Nephron (organoid): ENCODE data around the gene LTB4R.

Source experiments
- H3K27ac Mint-ChIP-seq, 3 experiments: 2 replicates each; pipeline ENCODE4 v1.8.0; 2020; ENCODE audit warnings: mixed read lengths in 3 of 3, mild to moderate bottlenecking in 2 of 3, moderate library complexity in 1 of 3
- H3K27me3 Mint-ChIP-seq: 2 replicates; pipeline ENCODE4 v1.8.0; 2021; ENCODE audit warnings: low read depth, mild to moderate bottlenecking, moderate library complexity, mixed read lengths
- H3K36me3 Mint-ChIP-seq: 2 replicates; pipeline ENCODE4 v1.8.0; 2020; ENCODE audit warnings: low read depth, mixed read lengths
- H3K4me1 Mint-ChIP-seq: 2 replicates; pipeline ENCODE4 v1.8.0; 2020; ENCODE audit warnings: mixed read lengths
- H3K4me3 Mint-ChIP-seq, 3 experiments: 2 replicates each; pipeline ENCODE4 v1.8.0; 2020; ENCODE audit warnings: mild to moderate bottlenecking in 3 of 3, mixed read lengths in 3 of 3, moderate library complexity in 2 of 3
- H3K9me3 Mint-ChIP-seq: 2 replicates; pipeline ENCODE4 v1.8.0; 2020; ENCODE audit warnings: mixed read lengths
- CTCF ChIP-seq, 3 experiments: fragments of 200-600 bp; sonication (generic); IDR thresholded peaks; one replicate each; pipeline ENCODE4 v1.5.0; 2021; ENCODE audit warnings: antibody characterized with exemption in 3 of 3; ENCODE audit not compliant: unreplicated experiment in 3 of 3

LTB4R gene

DNA sequence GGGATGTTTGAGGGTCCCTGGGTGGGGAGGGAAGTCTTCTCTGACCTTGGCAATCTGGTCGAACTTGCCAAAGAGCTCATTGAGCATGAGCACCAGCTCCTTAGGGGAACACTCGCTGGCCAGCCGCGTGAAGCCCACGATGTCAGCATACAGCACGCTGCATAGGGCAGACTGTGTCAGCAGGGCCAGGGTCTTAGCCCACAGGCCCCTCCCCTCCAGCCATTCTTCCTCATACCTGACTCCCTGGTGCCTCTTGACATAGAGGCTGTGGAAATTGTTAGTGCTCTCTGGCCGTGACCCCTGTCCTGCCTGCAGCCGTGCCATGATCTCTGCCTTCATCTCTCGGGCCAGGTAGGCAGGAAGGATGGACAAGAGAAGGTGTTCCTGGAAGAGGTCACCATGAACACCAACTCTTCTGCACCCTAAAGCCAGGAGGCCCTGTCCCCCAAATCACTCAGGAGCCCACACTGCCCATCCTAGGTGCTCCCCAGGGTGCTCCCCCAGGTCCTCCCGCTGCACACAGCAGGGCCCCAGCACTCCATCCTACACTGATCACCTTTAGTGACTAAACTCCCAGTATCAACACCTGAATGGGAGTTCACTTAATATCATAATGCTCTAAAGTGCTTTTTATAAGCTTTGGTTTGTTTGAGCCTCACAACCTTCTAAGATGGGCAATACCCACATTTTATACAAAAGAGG, 19.8 kb downstream of the LTB4R start:
- Mint-ChIP-seq H3K4me3 (no peak overlapping the region), H3K4me1 (peaks cover 14% of the 10 kb centered on the region), H3K36me3 (no peaks in the 10 kb centered on the region), H3K27ac (no peak overlapping the region), H3K27me3 (peaks cover 66% of the 10 kb centered on the region), H3K9me3 (no peaks in the 10 kb centered on the region)
- no peak for TF ChIP-seq CTCF (IDR thresholded peaks at IDR 0.05; ENCODE audit: unreplicated experiment in 3 of 3)

- peaks cover 18% of the 10 kb centered on the region for H3K4me1 Mint-ChIP-seq
- peak overlapping the region in 1 of 3 experiments; percentile 81 for H3K4me3 Mint-ChIP-seq
- TF ChIP-seq CTCF (IDR thresholded peaks at IDR 0.05; ENCODE audit: unreplicated experiment in 3 of 3), result no peak
- no peaks in the 10 kb centered on the region for H3K36me3 Mint-ChIP-seq
- no peak overlapping the region for H3K27ac Mint-ChIP-seq
- H3K27me3 Mint-ChIP-seq, result peaks cover 73% of the 10 kb centered on the region
- H3K9me3 Mint-ChIP-seq, result no peaks in the 10 kb centered on the region
These were observed 20.5 kb downstream of the LTB4R start for GRCh38 chr14:24331731-24332267.

DNA sequence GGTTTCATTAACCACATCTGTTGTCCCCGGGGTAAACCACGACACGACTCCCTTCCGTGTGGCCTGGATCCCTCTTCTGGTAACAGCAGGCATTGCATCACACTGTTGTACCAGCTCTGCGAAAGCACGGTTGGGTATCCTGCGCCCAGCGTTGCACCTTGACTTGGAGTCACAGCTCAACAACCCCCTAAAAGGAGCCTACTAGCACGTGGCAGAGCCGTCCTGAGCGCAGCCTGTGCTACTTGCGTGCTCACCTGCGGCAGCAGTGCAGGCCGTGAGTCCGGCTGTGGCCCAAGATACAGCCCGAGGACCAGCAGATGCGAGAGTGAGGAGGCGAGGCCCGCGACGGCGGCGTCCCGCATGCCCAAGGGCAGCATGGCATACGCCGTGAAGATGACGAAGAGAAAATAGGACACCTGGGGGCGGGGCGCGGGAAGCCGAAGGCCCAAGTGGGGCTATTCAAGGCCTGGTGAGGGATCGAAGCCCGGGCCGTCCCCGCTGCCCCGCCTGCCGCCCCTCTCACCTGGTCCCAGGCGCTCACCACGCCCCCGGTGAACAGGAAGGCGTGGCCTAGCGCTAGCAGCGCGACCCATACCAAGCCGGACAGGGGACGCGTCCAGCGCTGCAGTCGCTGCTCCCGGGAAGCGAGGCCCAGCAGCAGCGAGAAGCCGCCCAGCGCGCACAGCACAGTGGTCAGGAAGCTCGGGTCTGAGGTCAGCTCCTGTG, 21.1 kb downstream of the LTB4R start:
- no peaks in the 10 kb centered on the region for H3K36me3 Mint-ChIP-seq
- H3K4me3 Mint-ChIP-seq, result peak overlapping the region; percentile 74 to 81 (median 79)
- H3K4me1 Mint-ChIP-seq, result peaks cover 18% of the 10 kb centered on the region
- no peak overlapping the region for H3K27ac Mint-ChIP-seq
- no peaks in the 10 kb centered on the region for H3K9me3 Mint-ChIP-seq
- H3K27me3 Mint-ChIP-seq, result peaks cover 79% of the 10 kb centered on the region
- TF ChIP-seq CTCF (IDR thresholded peaks at IDR 0.05; ENCODE audit: unreplicated experiment in 3 of 3), result peak; percentile 65 to 80 (median 75)

GRCh38 chr14:24334431-24335291, 23.4 kb downstream of the LTB4R start, which contains the start of gene ADCY4:
Gene ADCY4 (minus strand): TSS chr14:24335071. CDS start chr14:24334652, 419 bp downstream.
- peaks cover 18% of the 10 kb centered on the region for H3K4me1 Mint-ChIP-seq
- peak within 1 kb of the TSS; percentile 73 to 82 (median 80) for H3K4me3 Mint-ChIP-seq
- TF ChIP-seq CTCF (IDR thresholded peaks at IDR 0.05; ENCODE audit: unreplicated experiment in 3 of 3), result no peak
- H3K9me3 Mint-ChIP-seq, result no peaks in the 10 kb centered on the region
- peak within 1 kb of the TSS in 1 of 3 experiments; percentile 61 for H3K27ac Mint-ChIP-seq
- H3K27me3 Mint-ChIP-seq, result peaks cover 99% of the 10 kb centered on the region
- H3K36me3 Mint-ChIP-seq, result no peaks in the 10 kb centered on the region

DNA sequence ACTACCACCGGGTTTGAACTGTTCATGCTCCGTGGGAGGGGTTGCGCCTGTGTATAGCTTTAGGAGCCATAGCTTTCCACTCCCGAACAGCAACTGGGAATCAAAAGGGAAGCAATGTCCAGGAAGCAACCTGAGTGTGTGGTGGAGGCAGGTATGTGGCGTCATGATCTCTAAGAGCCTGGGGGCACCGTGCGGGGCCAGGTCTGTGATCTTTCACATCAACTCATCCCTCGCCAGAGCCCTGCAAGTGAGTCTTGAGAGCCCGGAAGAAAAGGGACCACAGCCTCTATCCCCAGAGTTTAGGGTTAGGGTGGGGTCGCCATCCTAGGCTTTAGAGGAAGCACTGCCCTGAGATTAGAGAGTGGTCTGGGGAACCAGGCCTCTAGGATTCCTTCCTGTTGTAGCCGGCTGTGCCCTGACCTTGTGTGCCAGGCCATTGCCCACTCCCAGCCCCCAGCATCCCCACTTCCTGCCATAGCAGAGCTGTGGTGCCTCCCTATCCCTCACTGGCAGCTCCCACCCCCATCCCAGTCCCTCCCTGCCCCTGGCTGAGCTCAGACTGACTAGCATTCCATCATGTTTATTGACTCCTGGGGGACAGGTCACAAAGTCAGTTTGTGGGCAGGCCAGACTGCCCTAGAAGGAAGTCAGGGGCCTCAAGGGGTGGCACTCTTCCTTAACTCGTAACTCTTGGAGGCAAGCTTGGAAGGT, 24.3 kb downstream of the LTB4R start:
- Mint-ChIP-seq H3K4me1 (peaks cover 18% of the 10 kb centered on the region), H3K27ac (peak overlapping the region in 1 of 3 experiments; percentile 61), H3K4me3 (peak overlapping the region; percentile 46 to 78 (median 73)), H3K27me3 (peaks cover 100% of the 10 kb centered on the region), H3K9me3 (no peaks in the 10 kb centered on the region), H3K36me3 (no peaks in the 10 kb centered on the region)
- no peak for TF ChIP-seq CTCF (IDR thresholded peaks at IDR 0.05; ENCODE audit: unreplicated experiment in 3 of 3)
